ENCODE measurements around the gene XPO6.

DNA sequence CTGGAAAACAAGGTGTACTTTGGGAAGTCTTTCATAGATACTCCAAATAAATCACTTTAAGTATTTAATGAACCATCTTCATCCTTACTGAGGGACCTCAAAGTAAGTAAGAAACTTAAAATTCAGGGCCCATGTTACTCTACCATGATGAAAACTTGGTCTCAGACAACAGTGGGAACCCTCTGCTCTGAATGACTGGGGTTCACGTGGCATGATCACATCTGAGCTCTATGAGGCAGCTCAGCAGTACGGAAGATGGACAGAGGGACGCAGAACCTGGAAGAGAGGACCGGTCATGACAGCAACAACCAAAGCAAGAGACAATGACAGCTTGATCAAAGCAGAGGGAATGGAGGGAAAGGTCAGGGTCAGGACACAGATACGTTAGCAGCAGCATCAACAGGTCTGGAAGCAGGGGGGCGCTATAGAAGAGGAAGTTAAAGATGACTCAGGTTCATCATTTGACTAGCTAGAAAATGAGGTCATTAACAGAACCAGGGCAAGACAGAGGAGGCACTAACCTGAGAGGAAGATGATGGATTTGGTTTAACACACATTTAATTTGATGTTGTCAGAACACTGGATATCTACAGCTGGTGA lies 9.5 kb downstream of the XPO6 start:
- TF ChIP-seq, protein P1, sequence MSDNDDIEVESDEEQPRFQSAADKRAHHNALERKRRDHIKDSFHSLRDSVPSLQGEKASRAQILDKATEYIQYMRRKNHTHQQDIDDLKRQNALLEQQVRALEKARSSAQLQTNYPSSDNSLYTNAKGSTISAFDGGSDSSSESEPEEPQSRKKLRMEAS (IDR thresholded peaks at IDR 0.05), result no peak
- TF ChIP-seq RAD21 (IDR thresholded peaks at IDR 0.05; ENCODE audit: low read depth) (no peak), EZH2 (IDR thresholded peaks at IDR 0.05) (no peak)

Data from HCT116 (cell line).